HG02588 (cell line): ENCODE measurements around the gene FIBCD1.

ENCODE experiments used
- ATAC-seq: cut with Tn5 transposase; IDR thresholded peaks from one replicate; pipeline ENCODE4 v1.9.1; 2021; ENCODE audit warnings: mild to moderate bottlenecking, moderate library complexity; ENCODE audit not compliant: unreplicated experiment

FIBCD1 gene

DNA sequence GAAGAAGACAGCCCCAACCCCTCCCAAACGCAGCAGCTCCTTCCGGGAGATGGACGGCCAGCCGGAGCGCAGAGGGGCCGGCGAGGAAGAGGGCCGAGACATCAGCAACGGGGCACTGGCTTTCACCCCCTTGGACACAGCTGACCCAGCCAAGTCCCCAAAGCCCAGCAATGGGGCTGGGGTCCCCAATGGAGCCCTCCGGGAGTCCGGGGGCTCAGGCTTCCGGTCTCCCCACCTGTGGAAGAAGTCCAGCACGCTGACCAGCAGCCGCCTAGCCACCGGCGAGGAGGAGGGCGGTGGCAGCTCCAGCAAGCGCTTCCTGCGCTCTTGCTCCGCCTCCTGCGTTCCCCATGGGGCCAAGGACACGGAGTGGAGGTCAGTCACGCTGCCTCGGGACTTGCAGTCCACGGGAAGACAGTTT is 54.9 kb downstream of the FIBCD1 start:
- ATAC-seq = no peak

DNA sequence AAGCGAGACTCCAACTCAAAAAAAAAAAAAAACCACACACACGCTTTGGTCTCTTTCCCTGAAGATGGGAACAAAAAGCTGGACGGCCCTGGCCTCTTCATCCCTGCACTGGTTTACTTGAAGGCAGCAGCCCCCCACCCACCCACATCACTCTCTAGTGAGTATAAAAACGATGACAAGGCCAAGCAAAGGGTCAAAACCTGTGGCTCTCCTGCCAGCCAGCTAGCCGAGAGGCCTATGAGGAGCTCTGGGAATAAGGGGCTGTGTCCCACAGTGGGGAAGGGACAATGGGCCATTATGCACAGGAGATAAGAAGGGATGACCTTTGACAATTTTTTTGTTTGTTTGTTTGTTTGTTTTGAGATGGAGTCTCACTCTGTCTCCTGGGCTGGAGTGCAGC is 55.6 kb downstream of the FIBCD1 start:
- no peak for ATAC-seq

DNA sequence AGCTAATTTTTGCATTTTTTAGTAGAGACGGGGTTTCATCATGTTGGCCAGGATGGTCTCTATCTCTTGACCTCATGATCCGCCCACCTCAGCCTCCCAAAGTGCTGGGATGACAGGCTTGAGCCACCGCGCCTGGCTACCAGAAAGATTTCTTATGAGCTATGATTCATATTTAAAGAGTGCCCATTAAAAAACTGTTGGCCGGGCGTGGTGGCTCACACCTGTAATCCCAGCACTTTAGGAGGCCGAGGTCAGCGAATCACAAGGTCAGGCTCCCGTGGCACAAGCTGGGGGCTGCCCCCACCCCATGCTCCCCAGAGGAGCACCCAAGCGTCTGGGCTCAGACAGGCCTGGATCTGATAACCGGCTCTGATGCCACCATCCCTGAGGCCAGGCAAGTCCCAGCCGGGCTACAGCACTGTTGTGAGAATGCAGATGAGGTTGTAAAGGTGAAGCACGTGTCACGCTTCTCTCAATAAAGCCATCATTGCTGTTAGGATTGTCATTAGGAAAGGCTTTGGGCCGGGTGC is 56.3 kb downstream of the FIBCD1 start:
- no peak for ATAC-seq

DNA sequence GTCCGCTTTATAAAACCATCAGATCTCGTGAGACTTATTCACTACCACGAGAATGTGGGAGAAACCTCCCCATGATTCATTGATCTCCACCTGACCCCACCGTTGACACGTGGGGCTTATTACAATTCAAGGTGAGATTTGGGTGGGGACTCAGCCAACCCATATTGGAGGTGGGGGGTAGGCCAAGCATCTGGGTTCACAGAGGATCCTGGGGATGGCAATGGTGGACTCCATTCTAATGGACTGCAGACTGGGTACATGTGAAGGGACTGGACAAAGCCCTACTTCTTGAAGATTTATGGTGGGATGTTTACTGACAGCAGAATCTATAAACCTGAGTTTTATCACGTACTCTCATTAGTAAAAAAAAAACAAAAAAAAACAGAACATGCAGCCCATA is 57.5 kb downstream of the FIBCD1 start:
- ATAC-seq = no peak

DNA sequence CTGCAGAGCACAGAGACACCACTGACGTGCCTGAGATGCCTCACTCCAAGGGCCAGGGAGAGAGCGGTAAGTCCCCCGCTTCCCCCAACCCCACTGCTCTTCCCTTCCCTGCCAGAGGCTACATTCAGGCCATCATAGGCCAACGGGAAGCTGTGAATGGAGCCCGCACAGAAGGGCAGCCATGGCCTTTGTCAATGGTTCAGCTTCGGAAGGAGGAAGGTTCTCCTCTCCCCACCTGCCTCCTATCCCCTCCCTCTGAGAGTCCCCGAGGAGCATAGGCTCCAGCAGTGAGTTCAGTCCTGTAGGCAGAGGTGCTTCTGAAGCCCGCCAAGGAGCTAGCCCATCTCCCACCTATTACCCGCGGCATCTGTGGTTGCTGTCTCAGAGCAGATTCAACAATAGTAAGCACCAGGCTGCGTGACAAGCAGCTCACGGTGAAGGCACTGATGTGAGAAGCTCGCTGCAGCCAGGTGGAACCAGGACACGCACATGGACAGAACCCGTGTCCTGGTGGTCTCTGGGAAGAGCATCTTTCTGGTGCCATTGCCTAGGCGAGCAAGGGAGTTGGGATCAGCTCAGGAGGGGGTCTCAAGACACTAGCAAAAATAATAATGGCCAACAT is 58.3 kb downstream of the FIBCD1 start:
- ATAC-seq = no peak

DNA sequence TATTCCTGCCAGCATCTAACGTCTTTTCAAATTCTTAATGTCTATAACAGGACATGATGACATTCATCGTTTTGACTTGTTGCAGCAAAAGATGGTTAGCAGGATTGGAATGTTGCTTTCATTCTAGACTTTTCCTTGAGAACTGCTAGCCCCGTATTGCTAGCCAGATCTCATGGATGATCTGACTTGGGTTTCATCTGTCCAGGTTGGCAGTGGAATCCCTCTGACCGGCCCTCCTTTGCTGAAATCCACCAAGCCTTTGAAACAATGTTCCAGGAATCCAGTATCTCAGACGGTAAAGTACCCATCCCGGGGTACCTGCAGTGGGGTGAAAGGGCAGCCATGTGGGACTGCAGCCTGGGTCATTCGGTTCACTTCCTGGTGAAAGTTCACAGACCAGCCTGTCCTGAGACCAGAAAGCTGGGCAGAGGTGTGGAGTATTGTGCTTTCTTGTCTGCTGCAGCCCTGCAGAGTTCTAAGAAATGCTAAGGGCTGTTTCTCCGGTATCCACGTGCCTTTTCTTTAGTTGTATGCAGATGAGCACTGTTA is 59.1 kb downstream of the FIBCD1 start:
- no peak for ATAC-seq

DNA sequence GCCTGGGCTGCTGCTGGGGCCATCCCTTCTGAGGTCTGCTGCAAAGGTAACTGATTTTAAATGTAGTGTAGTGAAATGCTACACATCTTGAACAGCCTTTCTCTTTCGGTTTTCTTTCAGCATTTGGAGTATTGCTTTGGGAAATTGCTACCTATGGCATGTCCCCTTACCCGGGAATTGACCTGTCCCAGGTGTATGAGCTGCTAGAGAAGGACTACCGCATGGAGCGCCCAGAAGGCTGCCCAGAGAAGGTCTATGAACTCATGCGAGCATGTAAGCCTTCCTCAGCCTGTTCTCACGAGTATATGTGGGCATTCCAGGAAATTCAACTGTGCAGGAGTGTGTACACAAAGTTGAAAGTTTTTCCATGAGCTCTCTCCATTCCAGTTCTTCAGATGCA is 60.8 kb downstream of the FIBCD1 start:
- no peak for ATAC-seq

DNA sequence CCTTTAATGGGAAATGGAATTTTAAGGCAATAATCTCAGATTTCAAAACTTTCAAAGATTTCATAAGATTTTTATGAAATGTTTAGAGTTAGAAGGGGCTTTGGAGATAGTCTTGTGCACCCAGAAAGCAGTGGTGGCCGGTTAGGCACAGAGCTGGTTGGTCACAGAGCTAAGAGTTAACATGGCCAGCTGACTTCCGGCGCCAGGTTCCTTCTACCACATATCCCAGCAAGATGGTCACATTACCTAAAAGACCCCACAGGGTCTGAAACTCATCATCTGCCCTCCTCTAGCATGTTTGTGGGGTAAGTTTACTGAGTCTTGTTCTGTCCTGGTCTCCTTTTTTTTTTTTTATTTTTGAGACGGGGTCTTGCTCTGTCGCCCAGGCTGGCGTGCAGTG is 61.7 kb downstream of the FIBCD1 start:
- no peak for ATAC-seq

DNA sequence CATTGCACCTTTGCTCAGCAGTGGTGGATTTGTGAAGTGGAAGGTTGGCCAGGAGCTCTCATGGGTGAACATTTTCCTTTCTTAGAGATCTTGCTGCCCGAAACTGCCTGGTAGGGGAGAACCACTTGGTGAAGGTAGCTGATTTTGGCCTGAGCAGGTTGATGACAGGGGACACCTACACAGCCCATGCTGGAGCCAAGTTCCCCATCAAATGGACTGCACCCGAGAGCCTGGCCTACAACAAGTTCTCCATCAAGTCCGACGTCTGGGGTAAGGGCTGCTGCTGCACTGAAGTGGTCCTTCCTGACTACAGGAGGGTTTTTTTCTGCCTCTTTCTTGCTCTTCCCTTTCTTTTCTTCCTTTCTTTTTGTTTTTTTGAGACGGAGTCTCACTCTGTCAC is 64.3 kb downstream of the FIBCD1 start:
- no peak for ATAC-seq

DNA sequence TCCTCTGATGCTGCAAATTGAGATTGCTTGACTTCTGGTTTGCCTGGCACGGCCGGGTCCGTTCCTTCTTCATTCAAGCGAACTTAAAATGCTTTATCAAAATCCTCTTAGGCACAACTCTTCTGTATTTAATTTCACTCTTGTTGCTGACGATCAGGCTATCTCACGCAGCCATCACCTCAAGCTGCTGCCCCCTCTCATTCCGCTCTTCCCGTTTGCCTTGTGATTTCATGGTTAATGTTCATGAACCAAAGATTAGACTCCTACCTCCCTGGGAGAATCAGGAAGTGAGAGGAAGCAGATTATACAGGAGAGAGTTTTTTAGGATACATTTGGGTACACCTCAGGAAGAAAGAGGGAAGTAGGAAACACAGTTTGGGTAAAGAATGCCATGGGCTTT is 65.1 kb downstream of the FIBCD1 start:
- ATAC-seq = no peak

DNA sequence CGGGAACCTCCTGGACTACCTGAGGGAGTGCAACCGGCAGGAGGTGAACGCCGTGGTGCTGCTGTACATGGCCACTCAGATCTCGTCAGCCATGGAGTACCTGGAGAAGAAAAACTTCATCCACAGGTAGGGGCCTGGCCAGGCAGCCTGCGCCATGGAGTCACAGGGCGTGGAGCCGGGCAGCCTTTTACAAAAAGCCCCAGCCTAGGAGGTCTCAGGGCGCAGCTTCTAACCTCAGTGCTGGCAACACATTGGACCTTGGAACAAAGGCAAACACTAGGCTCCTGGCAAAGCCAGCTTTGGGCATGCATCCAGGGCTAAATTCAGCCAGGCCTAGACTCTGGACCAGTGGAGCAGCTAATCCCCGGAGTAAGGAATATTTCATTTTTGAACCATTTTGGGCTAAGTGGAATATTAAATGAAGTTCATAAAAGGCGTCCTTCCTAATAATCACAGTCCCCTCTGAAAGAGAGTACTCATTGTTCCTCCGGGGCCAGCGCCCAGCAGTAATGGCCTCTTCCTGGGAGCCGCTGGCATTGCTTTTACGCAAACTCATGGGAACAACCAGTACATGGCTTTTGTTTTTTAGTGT is 66.0 kb downstream of the FIBCD1 start:
- no peak for ATAC-seq

DNA sequence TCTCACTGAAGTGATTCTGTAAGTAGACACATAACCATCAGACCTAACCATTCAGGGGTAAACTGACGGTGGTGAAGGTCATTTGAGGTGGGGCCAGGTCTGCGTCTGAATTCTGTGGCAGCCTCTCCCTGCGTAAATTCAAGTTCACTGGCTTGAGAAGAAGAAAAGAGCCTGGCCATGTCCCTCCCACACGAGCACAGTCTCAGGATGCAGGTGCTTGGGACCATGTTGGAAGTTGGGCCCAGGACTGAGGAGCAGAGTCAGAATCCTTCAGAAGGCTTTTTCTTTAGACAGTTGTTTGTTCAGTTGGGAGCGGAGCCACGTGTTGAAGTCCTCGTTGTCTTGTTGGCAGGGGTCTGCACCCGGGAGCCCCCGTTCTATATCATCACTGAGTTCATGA is 66.5 kb downstream of the FIBCD1 start:
- no peak for ATAC-seq

DNA sequence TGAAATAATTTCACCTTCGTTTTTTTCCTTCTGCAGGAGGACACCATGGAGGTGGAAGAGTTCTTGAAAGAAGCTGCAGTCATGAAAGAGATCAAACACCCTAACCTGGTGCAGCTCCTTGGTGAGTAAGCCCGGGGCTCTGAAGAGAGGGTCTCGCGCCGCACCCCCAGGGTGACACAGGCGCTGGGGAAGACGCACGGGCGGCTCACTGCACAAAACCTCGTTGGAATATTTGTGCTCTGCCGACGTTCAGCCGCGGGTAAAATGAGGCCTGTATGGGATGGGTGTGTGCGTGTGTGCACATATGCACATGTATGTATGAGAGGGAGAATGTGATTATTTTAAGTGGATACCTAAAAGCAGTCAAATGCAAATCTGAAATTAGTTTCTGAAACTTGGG is 67.0 kb downstream of the FIBCD1 start:
- no peak for ATAC-seq

DNA sequence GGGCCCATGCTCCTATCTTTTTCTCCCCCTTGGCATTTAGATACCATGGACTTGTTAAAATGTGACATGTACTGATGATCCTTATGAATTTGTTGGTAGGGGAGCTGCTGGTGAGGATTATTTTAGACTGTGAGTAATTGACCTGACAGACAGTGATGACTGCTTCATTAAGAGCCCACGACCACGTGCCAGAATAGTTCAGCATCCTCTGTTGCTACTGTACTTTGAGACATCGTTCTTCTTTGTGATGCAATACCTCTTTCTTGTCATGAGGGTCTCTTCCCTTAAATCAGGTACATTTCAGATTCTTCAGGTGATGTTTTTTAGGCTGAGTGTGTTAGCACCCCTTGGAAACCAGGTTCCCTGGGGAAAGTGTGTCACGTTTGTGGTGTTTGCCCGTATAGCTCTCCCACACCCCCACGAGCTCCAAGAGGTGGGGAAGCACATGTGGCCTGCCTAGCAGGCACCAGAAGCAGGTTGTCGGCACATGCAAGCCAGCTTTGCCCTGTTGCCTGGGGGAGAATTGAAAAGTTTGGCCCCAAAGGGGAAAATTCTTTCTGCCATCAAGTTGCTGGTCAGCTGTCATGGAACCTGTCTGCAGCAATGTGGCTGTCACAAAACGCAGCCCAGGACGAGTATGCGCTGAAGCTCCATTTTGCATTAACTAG is 67.5 kb downstream of the FIBCD1 start:
- no peak for ATAC-seq

DNA sequence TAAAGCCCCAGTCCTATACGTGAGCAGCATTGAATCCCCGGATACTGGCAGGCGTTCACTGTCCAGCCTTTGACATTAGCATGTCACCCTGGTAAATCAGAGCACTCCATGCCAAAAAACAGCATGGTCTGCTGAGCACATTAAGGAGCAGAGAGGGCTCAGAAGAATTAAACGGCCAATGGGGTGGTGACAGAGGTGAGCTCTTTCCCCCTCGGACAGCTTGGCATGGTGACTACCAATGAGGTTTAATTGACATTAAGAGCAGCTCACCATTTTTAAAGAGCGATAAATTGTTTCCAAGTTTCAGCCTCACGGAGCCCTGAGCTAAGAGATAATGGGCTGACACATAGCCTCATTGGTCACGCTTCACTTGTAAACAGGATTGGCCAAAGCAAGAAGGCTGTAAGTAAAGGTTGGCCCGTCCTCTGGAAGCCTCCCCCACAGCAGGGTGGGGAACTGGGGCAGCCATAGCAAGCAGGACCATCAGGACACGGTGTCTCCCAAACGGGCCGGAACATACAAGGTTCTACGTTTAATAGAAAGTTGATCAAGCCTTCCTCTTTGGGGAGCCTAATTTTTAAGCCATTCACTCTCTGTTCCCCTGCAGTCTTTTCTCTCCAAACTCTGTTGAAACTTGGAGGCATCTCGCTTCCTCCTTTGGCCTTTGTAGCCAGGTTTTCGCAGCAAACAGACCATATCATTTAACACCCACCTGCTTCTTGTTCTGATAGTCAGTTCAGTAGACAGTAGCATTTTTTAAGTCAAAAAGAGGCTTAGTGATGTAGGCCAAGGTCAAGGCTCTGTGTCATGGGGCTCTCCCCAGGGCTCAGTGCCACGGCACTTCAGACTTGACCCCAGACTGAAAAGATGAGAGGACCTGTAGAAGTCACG is 68.3 kb downstream of the FIBCD1 start:
- ATAC-seq = no peak

DNA sequence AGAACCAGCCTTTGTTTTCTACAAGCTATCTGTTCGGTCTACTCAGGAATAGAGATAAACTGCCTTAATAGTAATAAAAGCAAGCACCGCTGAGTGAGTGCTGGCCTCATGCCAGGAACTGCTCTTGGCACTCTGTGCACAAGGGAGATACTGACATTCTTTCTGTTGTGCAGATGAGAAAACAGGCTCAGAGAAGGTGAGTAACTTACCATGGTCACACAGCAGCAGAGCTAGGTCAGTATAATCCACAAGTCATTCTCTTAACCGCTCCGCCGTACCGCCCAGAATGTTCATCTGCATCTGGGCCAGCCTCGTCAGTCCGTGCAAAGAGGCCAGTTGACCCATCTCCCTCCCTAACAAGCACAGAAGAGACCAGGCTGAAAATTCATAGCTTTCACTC is 69.8 kb downstream of the FIBCD1 start:
- ATAC-seq = no peak

DNA sequence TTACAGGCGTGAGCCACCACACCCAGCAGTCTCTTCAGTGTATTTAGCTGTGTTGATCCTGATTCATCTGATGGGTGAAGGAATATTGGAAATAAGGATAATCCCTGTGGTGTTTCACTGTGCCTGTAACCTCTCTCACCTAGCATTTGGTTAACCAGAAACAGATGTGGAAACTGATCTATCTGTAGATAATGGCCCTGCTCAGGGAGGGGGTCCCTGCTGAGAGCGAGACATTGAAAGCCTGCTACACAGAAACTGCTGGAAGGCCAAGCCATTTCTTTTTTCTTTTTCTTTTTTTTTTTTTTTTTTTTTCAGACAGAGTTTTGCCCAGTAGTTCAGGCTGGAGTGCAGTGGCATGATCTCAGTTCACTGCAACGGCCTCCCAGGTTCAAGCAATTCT is 70.8 kb downstream of the FIBCD1 start:
- ATAC-seq = no peak

DNA sequence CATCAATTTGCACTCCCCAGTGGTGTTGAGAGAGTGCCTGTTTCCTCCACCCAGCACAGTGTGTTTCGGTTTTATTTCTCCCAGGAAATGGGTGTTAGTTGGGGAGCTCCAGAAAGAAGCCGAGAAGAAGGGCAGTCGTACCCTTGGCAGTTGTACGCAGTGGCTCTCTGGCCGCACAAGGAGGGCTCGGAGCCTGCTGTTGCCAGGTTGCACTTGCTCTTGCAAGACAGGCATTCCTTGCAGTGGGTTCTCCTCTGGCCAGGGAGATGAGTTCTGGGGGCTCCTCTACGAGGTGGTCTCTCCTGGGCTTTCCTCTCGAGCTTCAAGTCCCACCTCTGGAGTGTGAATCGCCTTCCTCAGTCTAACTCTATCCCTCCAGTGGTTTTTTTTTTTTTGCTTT is 71.5 kb downstream of the FIBCD1 start:
- ATAC-seq = no peak

DNA sequence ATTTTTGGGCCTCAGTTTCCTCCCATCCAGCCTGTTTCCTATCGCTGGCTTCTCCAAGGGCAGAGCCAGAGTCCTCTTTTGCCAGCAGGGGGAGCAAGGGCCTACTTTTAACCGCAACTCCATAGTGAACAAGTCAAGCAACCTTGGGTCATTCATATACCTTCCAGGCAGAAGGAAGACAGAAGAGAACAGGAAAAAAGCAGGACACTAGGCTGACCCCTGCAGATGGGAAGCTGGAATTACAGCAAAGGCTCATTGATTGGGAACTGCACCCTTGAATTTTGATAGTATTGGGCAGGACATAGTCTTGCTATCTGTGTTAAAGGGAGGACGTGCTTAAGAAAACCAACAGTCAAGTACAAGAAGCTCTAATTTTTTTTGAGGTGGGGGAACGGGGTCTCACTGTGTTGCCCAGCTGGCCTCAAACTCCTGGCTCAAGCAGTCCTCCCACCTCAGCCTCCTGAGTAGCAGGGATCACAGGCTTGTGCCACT is 72.5 kb downstream of the FIBCD1 start:
- no peak for ATAC-seq

DNA sequence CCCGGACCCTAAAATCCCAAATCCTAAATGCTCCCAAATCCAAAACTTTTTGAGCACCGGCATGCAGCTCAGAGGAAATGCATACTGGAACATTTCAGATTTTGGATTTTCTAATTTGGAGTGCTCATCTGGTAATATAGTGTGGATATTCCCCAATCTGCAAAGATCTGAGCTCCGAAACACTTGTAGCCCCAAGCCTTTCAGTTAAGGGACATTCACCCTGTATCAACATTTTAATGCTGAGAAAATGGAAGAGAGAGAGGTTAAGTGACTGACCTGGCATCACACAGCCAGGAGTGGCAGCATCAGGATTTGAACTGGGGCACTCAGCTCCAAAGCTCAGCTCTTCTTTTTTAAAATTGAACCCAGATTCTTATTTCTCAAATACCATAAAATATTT is 73.1 kb downstream of the FIBCD1 start:
- ATAC-seq = no peak

DNA sequence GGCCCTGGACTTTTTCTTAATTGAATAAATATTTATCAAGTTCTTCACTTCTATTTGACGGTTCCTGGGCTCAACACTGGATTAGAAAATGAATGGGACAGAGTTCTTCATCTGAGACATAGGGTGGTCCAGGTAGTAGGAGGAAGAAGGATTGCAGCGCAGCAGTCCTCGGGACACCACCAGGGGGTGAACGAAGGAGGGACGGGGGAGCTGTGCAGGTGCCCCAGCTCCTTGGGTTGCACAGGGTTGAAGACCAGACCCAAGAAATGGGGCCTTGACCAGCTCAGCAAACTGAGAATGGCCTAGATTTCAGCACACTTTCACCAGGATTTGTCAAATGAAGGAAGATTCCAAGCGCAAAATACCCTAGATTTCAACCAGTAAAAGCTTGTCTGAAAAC is 74.5 kb downstream of the FIBCD1 start:
- ATAC-seq = no peak
